Neuronal stem cell (in vitro differentiated cells): ENCODE measurements around the gene BPIFA2.

ENCODE experiments used
- DNase-seq: peaks from one replicate; pipeline ENCODE4 v3.0.0-alpha.2; 2013; ENCODE audit warnings: low spot score
- H2AFZ ChIP-seq: one replicate; pipeline ENCODE4 v1.6.1; 2013; ENCODE audit warnings: mild to moderate bottlenecking, low read length, inconsistent platforms
- H2AK5ac ChIP-seq: 2 replicates; pipeline ENCODE4 v1.6.1; 2013; ENCODE audit warnings: low read depth, mild to moderate bottlenecking, inconsistent platforms, low read length, moderate library complexity, mixed read lengths
- H2BK120ac ChIP-seq: 2 replicates; pipeline ENCODE4 v1.6.1; 2013; ENCODE audit warnings: low read depth, mild to moderate bottlenecking, inconsistent platforms, low read length, moderate library complexity, mixed read lengths
- H2BK12ac ChIP-seq: one replicate; pipeline ENCODE4 v1.6.1; 2013; ENCODE audit warnings: low read length, inconsistent platforms
- H2BK15ac ChIP-seq: 2 replicates; pipeline ENCODE4 v1.6.1; 2013; ENCODE audit warnings: mild to moderate bottlenecking, low read length, inconsistent platforms, mixed read lengths
- H2BK5ac ChIP-seq: one replicate; pipeline ENCODE4 v1.6.1; 2013; ENCODE audit warnings: inconsistent platforms, mild to moderate bottlenecking, low read length, moderate library complexity
- H3K14ac ChIP-seq: one replicate; pipeline ENCODE4 v1.6.1; 2013; ENCODE audit warnings: low read length, inconsistent platforms
- H3K18ac ChIP-seq: 2 replicates; pipeline ENCODE4 v1.6.1; 2013; ENCODE audit warnings: low read length, inconsistent platforms
- H3K23ac ChIP-seq: 2 replicates; pipeline ENCODE4 v1.6.1; 2013; ENCODE audit warnings: low read depth, mild to moderate bottlenecking, mixed read lengths, low read length, inconsistent platforms; ENCODE audit not compliant: poor library complexity
- H3K27ac ChIP-seq: replicated peaks from 3 replicates; pipeline ENCODE4 v1.5.1; 2013; ENCODE audit warnings: low read length, inconsistent platforms
- H3K27me3 ChIP-seq, 3 experiments: 2 replicates each; pipeline ENCODE4 v1.6.1; 2013; ENCODE audit warnings: low read length in 3 of 3, mild to moderate bottlenecking in 2 of 3, inconsistent platforms in 1 of 3, low read depth in 1 of 3, mixed read lengths in 1 of 3, moderate library complexity in 1 of 3; ENCODE audit not compliant: control insufficient read depth in 3 of 3, insufficient read depth in 3 of 3
- H3K36me3 ChIP-seq, 2 donors: replicated peaks in 1 of 2; 2 replicates each; pipeline ENCODE4 v1.6.1; 2013; ENCODE audit warnings: low read length in 2 of 2; ENCODE audit not compliant: control insufficient read depth in 2 of 2, insufficient read depth in 2 of 2
- H3K4ac ChIP-seq: 2 replicates; pipeline ENCODE4 v1.6.1; 2013; ENCODE audit warnings: inconsistent platforms, mild to moderate bottlenecking, low read length, moderate library complexity
- H3K4me1 ChIP-seq, 2 donors: 1 replicate in 1 of 2; 2 replicates in 1 of 2; pipeline ENCODE4 v1.6.1; 2013; ENCODE audit warnings: low read length in 2 of 2, low read depth in 1 of 2; ENCODE audit not compliant: control insufficient read depth in 2 of 2, insufficient read depth in 1 of 2
- H3K4me2 ChIP-seq: one replicate; pipeline ENCODE4 v1.6.1; 2013; ENCODE audit warnings: mild to moderate bottlenecking, low read length, inconsistent platforms; ENCODE audit not compliant: insufficient read depth, poor library complexity, severe bottlenecking
- H3K4me3 ChIP-seq, 2 donors: 2 replicates each; pipeline ENCODE4 v1.5.1; 2013; ENCODE audit warnings: low read length in 2 of 2, mild to moderate bottlenecking in 2 of 2, inconsistent platforms in 1 of 2, moderate library complexity in 1 of 2
- H3K79me1 ChIP-seq: one replicate; pipeline ENCODE4 v1.6.1; 2013; ENCODE audit warnings: low read depth, mild to moderate bottlenecking, inconsistent platforms, low read length, moderate library complexity
- H3K9ac ChIP-seq: one replicate; pipeline ENCODE4 v1.6.1; 2013; ENCODE audit warnings: mild to moderate bottlenecking, low read depth, low read length, inconsistent platforms; ENCODE audit not compliant: poor library complexity
- H3K9me3 ChIP-seq, 2 donors: replicated peaks in 1 of 2; 2 replicates each; pipeline versions ENCODE3 to v1.6.1; 2013; ENCODE audit warnings: low read length in 2 of 2, mild to moderate bottlenecking in 2 of 2, inconsistent platforms in 1 of 2, low read depth in 1 of 2, mixed read lengths in 1 of 2, moderate library complexity in 1 of 2; ENCODE audit not compliant: control insufficient read depth in 2 of 2, insufficient read depth in 1 of 2
- H4K8ac ChIP-seq: one replicate; pipeline ENCODE4 v1.6.1; 2013; ENCODE audit warnings: low read depth, mild to moderate bottlenecking, inconsistent platforms, low read length, moderate library complexity
- H4K91ac ChIP-seq: one replicate; pipeline ENCODE4 v1.6.1; 2013; ENCODE audit warnings: low read length, low read depth, mild to moderate bottlenecking, inconsistent platforms; ENCODE audit not compliant: poor library complexity
- WGBS, 2 donors: extraction: QIAGEN DNeasy Blood & Tissue Kit; methylation state at CpG; one replicate each; pipeline ENCODE4 v1.1.7; 2013; ENCODE audit warnings: missing lambda C conversion rate in 2 of 2, mixed read lengths in 1 of 2; ENCODE audit not compliant: insufficient read length in 2 of 2, insufficient replicate concordance in 1 of 2; ENCODE audit errors: extremely low coverage in 2 of 2; 5-methylcytosine and 5-hydroxymethylcytosine counted together

Gene BPIFA2

DNA sequence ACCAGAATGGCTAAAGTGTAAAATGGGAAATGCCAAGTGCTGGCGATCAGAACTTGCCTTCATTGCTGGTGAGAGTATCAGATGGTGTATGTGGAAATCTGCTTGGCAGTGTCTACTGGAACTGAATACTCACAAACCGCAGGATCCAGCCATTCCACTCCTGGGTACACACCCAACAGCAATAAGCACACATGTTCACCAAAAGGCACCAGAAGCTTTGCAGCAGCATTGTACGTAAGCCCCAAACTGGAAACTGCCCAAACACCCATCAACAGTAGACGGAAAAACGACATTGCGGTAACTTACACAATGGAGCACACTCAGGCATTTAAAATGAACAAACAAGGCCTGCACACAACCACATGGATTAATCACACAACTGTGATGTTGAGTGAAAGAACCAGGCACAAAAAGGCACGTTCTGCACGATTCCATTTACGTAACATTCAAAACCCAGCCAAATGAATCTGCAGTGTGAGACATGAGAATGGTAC is 37.3 kb upstream of the BPIFA2 start:
- WGBS, 2 donors = no CpG with 5 or more reads among the region's 9 CpGs
- DNase-seq = no peak

GRCh38 chr20:33131949-33132473 is 35.9 kb upstream of the BPIFA2 start:
- peak overlapping the region; percentile 2 for H2BK15ac ChIP-seq
- WGBS, 2 donors = no CpG with 5 or more reads among the region's 5 CpGs

More for the DNA sequence above, 37.3 kb upstream of the BPIFA2 start:
- Histone ChIP-seq H2BK120ac (no peak overlapping the region), H3K18ac (no peak overlapping the region), H3K79me1 (no peaks in the 10 kb centered on the region), H3K4me3 (no peak overlapping the region), H3K4ac (no peak overlapping the region), H3K9me3 (no peaks in the 10 kb centered on the region), H4K8ac (no peak overlapping the region), H2AFZ (no peak overlapping the region), H3K27ac (no peak overlapping the region), H3K36me3 (no peaks in the 10 kb centered on the region), H4K91ac (no peak overlapping the region), H2BK12ac (no peak overlapping the region), H2BK15ac (no peak overlapping the region), H3K9ac (no peak overlapping the region), H2BK5ac (no peak overlapping the region), H3K23ac (no peak overlapping the region), H3K4me2 (no peak overlapping the region), H3K27me3 (peaks cover 0 to 3% (median 0%) of the 10 kb centered on the region in 3 experiments), H3K4me1 (peaks cover 0 to 12% of the 10 kb centered on the region in 2 donors), H2AK5ac (no peak overlapping the region), H3K14ac (no peak overlapping the region)

GRCh38 chr20:33132513-33133372 is 35.2 kb upstream of the BPIFA2 start:
- no CpG with 5 or more reads among the region's 14 CpGs for WGBS, 2 donors
- no peak overlapping the region for H2BK12ac ChIP-seq
- H3K4me3 ChIP-seq = no peak overlapping the region

More at GRCh38 chr20:33131949-33132473, 35.9 kb upstream of the BPIFA2 start:
- H3K9ac ChIP-seq = no peak overlapping the region
- no peak overlapping the region for H2AFZ ChIP-seq
- no peak overlapping the region for H3K4me3 ChIP-seq
- no peak overlapping the region for H3K23ac ChIP-seq
- peak overlapping the region; percentile 24 for H3K18ac ChIP-seq
- H2BK5ac ChIP-seq = no peak overlapping the region
- no peak overlapping the region for H4K8ac ChIP-seq
- peaks cover 0 to 3% (median 0%) of the 10 kb centered on the region in 3 experiments for H3K27me3 ChIP-seq
- H4K91ac ChIP-seq = no peak overlapping the region
- H3K36me3 ChIP-seq = no peaks in the 10 kb centered on the region
- no peak for DNase-seq
- H2BK120ac ChIP-seq = no peak overlapping the region
- peaks cover 0 to 9% of the 10 kb centered on the region in 2 donors for H3K4me1 ChIP-seq
- no peak overlapping the region for H2AK5ac ChIP-seq
- H3K9me3 ChIP-seq = no peaks in the 10 kb centered on the region
- H2BK12ac ChIP-seq = no peak overlapping the region
- H3K4ac ChIP-seq = no peak overlapping the region
- H3K27ac ChIP-seq = no peak overlapping the region
- H3K4me2 ChIP-seq = no peak overlapping the region
- no peaks in the 10 kb centered on the region for H3K79me1 ChIP-seq
- H3K14ac ChIP-seq = no peak overlapping the region

DNA sequence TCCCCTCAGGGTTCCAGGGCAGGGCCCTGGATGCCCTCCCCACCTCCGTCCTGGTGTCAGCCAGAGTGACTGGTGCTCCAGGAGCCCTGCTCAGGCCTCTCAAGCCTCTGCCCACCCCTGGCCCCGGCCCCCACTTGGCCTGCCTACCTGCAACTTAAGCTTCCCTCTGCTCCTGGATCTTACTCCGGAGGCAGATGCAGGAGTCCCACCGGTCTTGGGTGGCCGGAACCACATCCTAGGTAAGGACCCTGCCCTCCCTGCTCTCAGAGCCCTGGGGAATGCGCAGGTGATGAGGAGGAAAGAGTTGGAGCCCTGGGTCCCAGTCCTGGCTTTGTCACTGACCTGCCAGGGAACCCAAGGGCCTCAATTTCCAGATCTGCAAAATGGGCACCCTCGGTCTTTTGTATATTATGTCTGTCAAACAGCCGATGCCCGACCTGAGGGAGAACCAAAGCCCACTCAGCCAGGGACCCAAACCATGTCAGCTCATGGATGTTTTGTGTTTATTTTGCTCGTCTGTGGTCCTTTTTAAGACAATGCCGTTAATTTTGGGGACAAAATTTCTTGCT is 34.5 kb upstream of the BPIFA2 start:
- Histone ChIP-seq H3K36me3 (no peaks in the 10 kb centered on the region), H2BK15ac (no peak overlapping the region), H3K9ac (no peak overlapping the region), H3K23ac (no peak overlapping the region), H3K9me3 (peaks cover 0 to 4% of the 10 kb centered on the region in 2 donors), H3K18ac (peak overlapping the region; percentile 62), H3K4me1 (peaks cover 0 to 9% of the 10 kb centered on the region in 2 donors), H3K79me1 (no peaks in the 10 kb centered on the region), H3K27ac (no peak overlapping the region), H2AFZ (no peak overlapping the region), H3K4me2 (no peak overlapping the region), H3K14ac (no peak overlapping the region), H2BK12ac (no peak overlapping the region), H3K4ac (no peak overlapping the region), H2BK5ac (no peak overlapping the region), H2AK5ac (no peak overlapping the region), H4K91ac (no peak overlapping the region), H4K8ac (no peak overlapping the region), H3K27me3 (peaks cover 0 to 3% (median 0%) of the 10 kb centered on the region in 3 experiments), H2BK120ac (no peak overlapping the region), H3K4me3 (no peak overlapping the region)
- no peak for DNase-seq
- no CpG with 5 or more reads among the region's 11 CpGs for WGBS, 2 donors

More at GRCh38 chr20:33132513-33133372, 35.2 kb upstream of the BPIFA2 start:
- no peak overlapping the region for H2BK120ac ChIP-seq
- H3K27me3 ChIP-seq = peaks cover 0 to 3% (median 0%) of the 10 kb centered on the region in 3 experiments
- no peak overlapping the region for H3K4me2 ChIP-seq
- H3K4me1 ChIP-seq = peaks cover 0 to 9% of the 10 kb centered on the region in 2 donors
- no peaks in the 10 kb centered on the region for H3K9me3 ChIP-seq
- peak; percentile 15 for DNase-seq
- H2BK5ac ChIP-seq = no peak overlapping the region
- H3K18ac ChIP-seq = peak overlapping the region; percentile 62
- no peak overlapping the region for H3K23ac ChIP-seq
- no peak overlapping the region for H3K4ac ChIP-seq
- no peak overlapping the region for H4K91ac ChIP-seq
- no peaks in the 10 kb centered on the region for H3K36me3 ChIP-seq
- H3K27ac ChIP-seq = no peak overlapping the region
- no peak overlapping the region for H4K8ac ChIP-seq
- no peak overlapping the region for H2AFZ ChIP-seq
- no peak overlapping the region for H3K9ac ChIP-seq
- no peak overlapping the region for H3K14ac ChIP-seq
- H2AK5ac ChIP-seq = no peak overlapping the region
- no peak overlapping the region for H2BK15ac ChIP-seq
- no peaks in the 10 kb centered on the region for H3K79me1 ChIP-seq
